HEK293 (cell line): Measurements from ENCODE around the gene EFCAB6.

Source experiments
- CTCF ChIP-seq: fragments of 450-650 bp; formaldehyde crosslinking; IDR thresholded peaks from 2 replicates; pipeline ENCODE4 v1.5.1; 2016; ENCODE audit warnings: missing biosample characterization, missing genetic modification characterization
- GLI2 ChIP-seq: fragments of 450-650 bp; formaldehyde crosslinking; IDR thresholded peaks from 2 replicates; pipeline ENCODE4; 2017; ENCODE audit warnings: missing biosample characterization, missing genetic modification characterization, low read depth, borderline replicate concordance
- PRDM10 ChIP-seq: fragments of 450-650 bp; formaldehyde crosslinking; IDR thresholded peaks from 2 replicates; pipeline ENCODE4 v1.5.1; 2016; ENCODE audit warnings: missing biosample characterization, missing genetic modification characterization
- REPIN1 ChIP-seq: fragments of 450-650 bp; formaldehyde crosslinking; IDR thresholded peaks from 2 replicates; pipeline ENCODE4 v1.5.1; 2017; ENCODE audit warnings: missing biosample characterization, missing genetic modification characterization, low read depth
- SP2 ChIP-seq: fragments of 450-650 bp; formaldehyde crosslinking; IDR thresholded peaks from 2 replicates; pipeline ENCODE4 v1.5.1; 2016; ENCODE audit warnings: missing biosample characterization, missing genetic modification characterization
- TSHZ1 ChIP-seq: fragments of 450-650 bp; formaldehyde crosslinking; IDR thresholded peaks from 2 replicates; pipeline ENCODE4 v1.5.1; 2016; ENCODE audit warnings: missing biosample characterization, missing genetic modification characterization, borderline replicate concordance
- ZBTB1 ChIP-seq: fragments of 450-650 bp; formaldehyde crosslinking; IDR thresholded peaks from 2 replicates; pipeline ENCODE4 v1.5.1; 2016; ENCODE audit warnings: missing biosample characterization, missing genetic modification characterization
- ZBTB21 ChIP-seq: fragments of 450-650 bp; formaldehyde crosslinking; IDR thresholded peaks from 2 replicates; pipeline ENCODE4 v1.5.1; 2017; ENCODE audit warnings: missing biosample characterization, missing genetic modification characterization
- ZNF121 ChIP-seq: fragments of 450-650 bp; formaldehyde crosslinking; IDR thresholded peaks from 2 replicates; pipeline ENCODE4 v1.5.1; 2016; ENCODE audit warnings: missing biosample characterization, missing genetic modification characterization
- ZNF157 ChIP-seq: fragments of 450-650 bp; formaldehyde crosslinking; IDR thresholded peaks from 2 replicates; pipeline ENCODE4 v1.5.1; 2016; ENCODE audit warnings: missing biosample characterization, missing genetic modification characterization
- ZNF341 ChIP-seq: fragments of 450-650 bp; formaldehyde crosslinking; IDR thresholded peaks from 2 replicates; pipeline ENCODE4; 2016; ENCODE audit warnings: low read depth, missing biosample characterization, missing genetic modification characterization
- ZNF513 ChIP-seq: fragments of 450-650 bp; IDR thresholded peaks from 2 replicates; pipeline ENCODE4 v1.5.1; 2018; ENCODE audit warnings: missing biosample characterization, missing genetic modification characterization
- ZNF660 ChIP-seq: fragments of 450-650 bp; IDR thresholded peaks from 2 replicates; pipeline ENCODE4 v1.5.1; 2018; ENCODE audit warnings: missing biosample characterization, mild to moderate bottlenecking, missing genetic modification characterization
- ZSCAN18 ChIP-seq: fragments of 450-650 bp; formaldehyde crosslinking; IDR thresholded peaks from 2 replicates; pipeline ENCODE4 v1.5.1; 2016; ENCODE audit warnings: missing biosample characterization, missing genetic modification characterization

GRCh38 chr22:43654271-43654670, 157.8 kb downstream of the EFCAB6 start:
- TF ChIP-seq ZNF513 (tag by site-specific recombination) (no peak), ZBTB21 (tag by site-specific recombination) (no peak), ZSCAN18 (no peak), ZBTB1 (tag by site-specific recombination) (no peak), ZNF121 (no peak), CTCF (tag by site-specific recombination) (no peak), ZNF157 (tag by site-specific recombination) (no peak), PRDM10 (no peak), ZNF341 (tag by site-specific recombination) (no peak), TSHZ1 (no peak), ZNF660 (tag by site-specific recombination) (no peak), GLI2 (tag by site-specific recombination) (no peak), REPIN1 (no peak), SP2 (no peak)
